Mononuclear cell (primary cell): ENCODE data around the gene FCRL3. TPM values are rescaled to one million over a fixed set of nuclear protein-coding genes. Genes with fewer than 3 reads are reported as not detected.

Experiments used
- H3K27me3 ChIP-seq: 2 replicates; pipeline ENCODE4 v1.6.0; 2011; ENCODE audit warnings: low read length, control low read depth; ENCODE audit not compliant: insufficient read depth
- H3K4me1 ChIP-seq: 2 replicates; pipeline ENCODE4 v1.5.1; 2011; ENCODE audit warnings: mild to moderate bottlenecking, low read length, control low read depth; ENCODE audit not compliant: insufficient read depth
- H3K4me3 ChIP-seq: 2 replicates; pipeline ENCODE4 v1.5.1; 2011; ENCODE audit warnings: mild to moderate bottlenecking, low read length, moderate library complexity
- H3K9me3 ChIP-seq: 2 replicates; pipeline ENCODE4 v1.5.1; 2011; ENCODE audit warnings: low read depth, mild to moderate bottlenecking, control low read depth, low read length
- total RNA-seq: library from RNA; depleted of rRNA; stranded (reverse); fragments of >200 nt; gene quantifications from one replicate; pipeline ENCODE4 v1.2.3, GENCODE V29; 2012

FCRL3 gene
- total RNA-seq, 1 donor: 8.8 TPM

- H3K4me3 ChIP-seq: no peak overlapping the region
- H3K4me1 ChIP-seq: peaks cover 16% of the 10 kb centered on the region
- H3K9me3 ChIP-seq: no peaks in the 10 kb centered on the region
- H3K27me3 ChIP-seq: peaks cover 3% of the 10 kb centered on the region
Observed at GRCh38 chr1:157646144-157646543, 54.4 kb downstream of the FCRL3 start.

DNA sequence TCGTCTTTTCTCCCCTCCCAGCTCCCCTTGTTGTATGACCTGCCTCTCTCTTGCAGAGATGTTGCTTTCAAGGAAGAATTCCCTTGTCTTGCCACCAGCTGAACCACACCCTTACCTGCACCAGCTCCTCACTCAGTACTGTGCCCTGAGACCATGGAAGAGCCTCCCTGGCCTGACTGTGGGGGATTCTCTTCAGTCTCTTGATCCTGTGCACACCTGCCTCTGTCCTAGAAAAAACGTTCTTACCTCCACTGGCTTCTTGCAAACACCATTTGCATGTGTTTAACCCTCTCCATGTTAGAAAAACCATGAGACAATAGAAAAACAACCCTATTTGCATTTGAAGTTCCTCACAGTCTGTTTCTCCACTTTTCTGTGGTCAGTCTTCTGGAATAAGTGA, 59.4 kb downstream of the FCRL3 start:
- peaks cover 8% of the 10 kb centered on the region for H3K4me1 ChIP-seq
- H3K27me3 ChIP-seq: peaks cover 16% of the 10 kb centered on the region
- H3K4me3 ChIP-seq: no peak overlapping the region
- no peaks in the 10 kb centered on the region for H3K9me3 ChIP-seq

DNA sequence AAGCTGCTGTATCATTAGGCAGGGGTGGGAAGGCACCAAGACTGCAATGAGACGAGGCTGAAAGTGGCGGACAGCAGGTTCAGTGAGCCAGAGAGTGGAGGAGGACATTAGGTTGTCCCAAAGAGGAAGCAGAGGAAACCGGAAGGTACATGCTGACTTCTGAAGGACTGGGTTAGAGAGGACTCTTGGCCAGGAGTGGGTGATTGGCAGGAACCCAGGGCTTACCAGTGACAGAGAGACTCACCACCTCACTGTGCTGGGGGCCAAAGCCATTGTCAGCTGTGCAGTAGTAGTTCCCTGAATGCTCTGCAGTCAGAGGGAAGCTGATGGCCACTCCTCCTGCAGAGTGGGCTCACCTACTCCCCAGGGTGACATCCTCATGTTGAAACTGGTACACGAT, 60.8 kb downstream of the FCRL3 start:
- H3K27me3 ChIP-seq: peaks cover 22% of the 10 kb centered on the region

DNA sequence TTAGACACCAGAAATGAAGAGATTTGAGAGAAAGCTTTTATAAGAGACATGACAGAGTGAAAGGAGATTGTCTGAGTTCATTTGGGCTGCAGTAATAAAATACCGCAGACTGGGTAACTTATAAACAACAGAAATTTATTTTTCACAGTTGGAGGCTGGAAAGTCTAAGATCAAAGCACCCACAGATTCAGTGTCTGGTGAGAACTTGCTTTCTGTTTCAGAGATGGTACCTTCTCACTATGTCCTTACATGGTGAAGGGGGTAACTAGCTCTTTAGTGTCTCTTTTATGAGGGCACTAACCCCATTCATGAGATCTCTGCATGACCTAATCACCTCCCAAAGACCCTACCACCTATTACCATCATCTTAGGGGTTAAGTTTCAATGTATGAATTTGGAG, 71.8 kb downstream of the FCRL3 start:
- no peak overlapping the region for H3K4me3 ChIP-seq
- peaks cover 25% of the 10 kb centered on the region for H3K27me3 ChIP-seq
- no peaks in the 10 kb centered on the region for H3K4me1 ChIP-seq
- H3K9me3 ChIP-seq: no peaks in the 10 kb centered on the region

More for the DNA sequence above, 60.8 kb downstream of the FCRL3 start:
- H3K4me3 ChIP-seq: no peak overlapping the region
- H3K9me3 ChIP-seq: no peaks in the 10 kb centered on the region
- H3K4me1 ChIP-seq: no peaks in the 10 kb centered on the region

Other genes with a start within 250 kb of the FCRL3 start
- gene FCRL5, start 148.3 kb downstream of the FCRL3 start, total RNA-seq: 6.6 TPM
- not detected for gene FCRL4, start 102.7 kb downstream of the FCRL3 start, total RNA-seq
- 4.0 TPM for gene FCRL2, start 76.4 kb upstream of the FCRL3 start, total RNA-seq
- gene FCRL1, start 119.4 kb upstream of the FCRL3 start, total RNA-seq: 25.5 TPM
- not detected for gene CD5L, start 141.0 kb upstream of the FCRL3 start, total RNA-seq